WTC11 (cell line): Measurements from ENCODE around the gene ADRB1. TPM values are rescaled to one million over a fixed set of nuclear protein-coding genes. Genes with fewer than 3 reads are reported as not detected.

Source experiments
- ATAC-seq: fragments of 200-7000 bp; cut with Tn5 transposase; 2 replicates; pipeline ENCODE4 v1.10.0; 2021; ENCODE audit warnings: mild to moderate bottlenecking, moderate library complexity
- CTCF ChIA-PET: fragments of 300-600 bp; sonication (Branson Sonifier 250); formaldehyde crosslinking; loops from one replicate; lab custom pipeline; 2021; ENCODE audit warnings: antibody characterized with exemption; lab: Charles Lee
- POLR2A ChIA-PET: fragments of 350-600 bp; sonication (Branson Sonifier 250); formaldehyde crosslinking; loops from one replicate; lab custom pipeline; 2021; ENCODE audit warnings: antibody characterized with exemption; lab: Charles Lee
- DNase-seq: peaks from one replicate; pipeline ENCODE4 v3.0.0; 2021; ENCODE audit warnings: low spot score
- H3K27ac Mint-ChIP-seq: 2 replicates; pipeline ENCODE4 v1.8.0; 2021; ENCODE audit warnings: mixed read lengths
- H3K27me3 Mint-ChIP-seq: 2 replicates; pipeline ENCODE4 v1.8.0; 2021; ENCODE audit warnings: low read depth, mild to moderate bottlenecking, moderate library complexity, mixed read lengths
- H3K36me3 Mint-ChIP-seq: 2 replicates; pipeline ENCODE4 v1.8.0; 2021; ENCODE audit warnings: mixed read lengths
- H3K4me1 Mint-ChIP-seq: 2 replicates; pipeline ENCODE4 v1.8.0; 2022; ENCODE audit warnings: mixed read lengths
- H3K4me3 Mint-ChIP-seq: 2 replicates; pipeline ENCODE4 v1.8.0; 2021; ENCODE audit warnings: mild to moderate bottlenecking, moderate library complexity, mixed read lengths
- H3K9me3 Mint-ChIP-seq: 2 replicates; pipeline ENCODE4 v1.8.0; 2021; ENCODE audit warnings: mixed read lengths
- ELF4 ChIP-seq: sonication (generic); formaldehyde crosslinking; IDR thresholded peaks from 2 replicates; pipeline ENCODE4 v1.8.1; 2022; ENCODE audit warnings: low read depth, mild to moderate bottlenecking, moderate library complexity, missing genetic modification reagents
- ETV6 ChIP-seq: sonication (generic); formaldehyde crosslinking; IDR thresholded peaks from 2 replicates; pipeline ENCODE4 v1.8.1; 2022; ENCODE audit warnings: mild to moderate bottlenecking, missing genetic modification reagents
- GTF2I ChIP-seq: fragments of 250-450 bp; sonication (Bioruptor Pico); conservative IDR thresholded peaks from 2 replicates; pipeline ENCODE4 v1.4.0; 2021; ENCODE audit warnings: mild to moderate bottlenecking
- RORB ChIP-seq: fragments of 250-450 bp; sonication (Bioruptor Pico); IDR thresholded peaks from 2 replicates; pipeline ENCODE4 v1.9.0; 2021; ENCODE audit warnings: mild to moderate bottlenecking
- SOX15 ChIP-seq: fragments of 250-450 bp; sonication (Bioruptor Pico); IDR thresholded peaks from 2 replicates; pipeline ENCODE4 v1.9.0; 2021; ENCODE audit warnings: mild to moderate bottlenecking
- TP53 ChIP-seq: sonication (generic); formaldehyde crosslinking; IDR thresholded peaks from 2 replicates; pipeline ENCODE4 v1.8.1; 2023; ENCODE audit warnings: mild to moderate bottlenecking, missing genetic modification reagents
- ZNF138 ChIP-seq: sonication (generic); formaldehyde crosslinking; conservative IDR thresholded peaks from 2 replicates; pipeline ENCODE4 v1.8.1; 2022; ENCODE audit warnings: mild to moderate bottlenecking, moderate library complexity, missing genetic modification reagents
- ZNF317 ChIP-seq: sonication (generic); formaldehyde crosslinking; IDR thresholded peaks from 2 replicates; pipeline ENCODE4 v1.8.1; 2023; ENCODE audit warnings: low read depth, mild to moderate bottlenecking, moderate library complexity, missing genetic modification reagents, borderline replicate concordance
- ZNF671 ChIP-seq: fragments of 250-450 bp; sonication (Bioruptor Pico); IDR thresholded peaks from 2 replicates; pipeline ENCODE4 v1.8.0; 2021; ENCODE audit warnings: mild to moderate bottlenecking
- total RNA-seq: library from RNA; stranded (reverse); gene quantifications from 3 replicates; pipeline ENCODE4 v1.2.3, GENCODE V29; 2021
- TF ChIP-seq, protein P1 (sequence below): sonication (generic); formaldehyde crosslinking; IDR thresholded peaks from 2 replicates; pipeline ENCODE4 v1.8.0; 2022; ENCODE audit warnings: mild to moderate bottlenecking, missing genetic modification reagents
- TF ChIP-seq, protein P2 (sequence below): sonication (generic); formaldehyde crosslinking; IDR thresholded peaks from 2 replicates; pipeline ENCODE4 v1.8.1; 2023; ENCODE audit warnings: mild to moderate bottlenecking, missing genetic modification reagents
- TF ChIP-seq, protein P3 (sequence below): sonication (generic); formaldehyde crosslinking; IDR thresholded peaks from 2 replicates; pipeline ENCODE4 v1.8.0; 2022; ENCODE audit warnings: missing genetic modification reagents
- TF ChIP-seq, protein P4 (sequence below): sonication (generic); formaldehyde crosslinking; IDR thresholded peaks from 2 replicates; pipeline ENCODE4 v1.8.0; 2022; ENCODE audit warnings: mild to moderate bottlenecking, missing genetic modification reagents
- TF ChIP-seq, protein P5 (sequence below): sonication (generic); formaldehyde crosslinking; IDR thresholded peaks from 2 replicates; pipeline ENCODE4 v1.8.0; 2023; ENCODE audit warnings: missing genetic modification reagents
- TF ChIP-seq, protein P6 (sequence below): sonication (generic); formaldehyde crosslinking; IDR thresholded peaks from 2 replicates; pipeline ENCODE4 v1.8.1; 2022; ENCODE audit warnings: mild to moderate bottlenecking, missing genetic modification reagents, moderate library complexity, borderline replicate concordance
- TF ChIP-seq, protein P7 (sequence below): sonication (generic); formaldehyde crosslinking; IDR thresholded peaks from 2 replicates; pipeline ENCODE4 v1.8.1; 2022; ENCODE audit warnings: mild to moderate bottlenecking, moderate library complexity, missing genetic modification reagents
- TF ChIP-seq, protein P8 (sequence below): fragments of 250-450 bp; sonication (Bioruptor Pico); IDR thresholded peaks from 2 replicates; pipeline ENCODE4 v1.9.0; 2021; ENCODE audit warnings: mild to moderate bottlenecking

Gene ADRB1
- total RNA-seq, 1 experiment from 2014 or later: 0.35 TPM

DNA sequence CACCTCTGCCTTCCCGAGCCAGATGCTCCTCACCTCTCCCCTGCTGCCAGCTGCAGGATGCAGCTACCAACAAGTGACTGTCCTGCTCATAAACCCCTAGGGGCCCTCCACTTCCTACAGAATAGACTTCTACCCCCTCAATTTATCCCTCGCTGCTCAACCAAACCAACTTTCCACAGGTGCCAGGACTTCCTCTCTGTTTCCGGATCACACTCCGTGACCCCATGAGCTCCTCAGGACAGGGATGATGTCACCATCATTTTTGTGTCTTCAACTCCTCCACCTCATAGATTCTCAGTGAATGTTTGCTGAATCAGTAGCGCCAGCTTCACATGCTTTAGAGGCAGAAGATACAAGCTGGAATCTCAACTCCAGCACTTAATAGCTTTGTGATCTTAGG lies 25.8 kb upstream of the ADRB1 start:
- Mint-ChIP-seq H3K27me3 (no peaks in the 10 kb centered on the region; the same call in 1 of the 2 replicates), H3K36me3 (peaks cover 8% of the 10 kb centered on the region), H3K4me3 (no peak overlapping the region), H3K9me3 (peaks cover 18% of the 10 kb centered on the region), H3K4me1 (no peaks in the 10 kb centered on the region), H3K27ac (no peak overlapping the region)
- TF ChIP-seq GTF2I (CRISPR knock-in tag) (no peak), ELF4 (CRISPR knock-in tag) (no peak), ZNF317 (no peak), ZNF671 (CRISPR knock-in tag) (no peak), TP53 (CRISPR knock-in tag) (no peak), RORB (CRISPR knock-in tag) (no peak)
- ChIA-PET POLR2A (interaction anchor here (0.6 kb wide), 1 partner anchor 62 kb away, joined by 3 read pairs; no protein-coding TSS in a partner anchor), CTCF (no interaction called here)
- DNase-seq (no peak), ATAC-seq (no peak)

DNA sequence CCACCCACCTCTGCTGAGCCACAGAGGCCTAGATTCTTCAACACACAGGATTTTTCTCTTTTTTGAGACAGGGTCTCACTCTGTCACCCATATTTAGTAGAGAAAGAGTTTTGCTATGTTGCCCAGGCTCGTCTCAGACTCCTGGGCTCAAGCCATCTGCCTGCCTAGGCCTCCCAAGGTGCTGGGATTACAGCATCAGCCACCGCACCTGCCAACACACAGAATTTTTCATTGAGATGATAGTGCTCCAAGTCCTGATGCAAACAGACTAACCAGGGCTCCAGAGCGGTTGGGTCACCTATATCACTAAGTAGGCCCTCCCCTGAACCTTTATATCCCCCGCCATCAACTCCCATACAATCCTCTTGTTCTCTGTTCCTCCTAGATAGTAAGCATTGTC lies 24.4 kb upstream of the ADRB1 start:
- no peak for DNase-seq

DNA sequence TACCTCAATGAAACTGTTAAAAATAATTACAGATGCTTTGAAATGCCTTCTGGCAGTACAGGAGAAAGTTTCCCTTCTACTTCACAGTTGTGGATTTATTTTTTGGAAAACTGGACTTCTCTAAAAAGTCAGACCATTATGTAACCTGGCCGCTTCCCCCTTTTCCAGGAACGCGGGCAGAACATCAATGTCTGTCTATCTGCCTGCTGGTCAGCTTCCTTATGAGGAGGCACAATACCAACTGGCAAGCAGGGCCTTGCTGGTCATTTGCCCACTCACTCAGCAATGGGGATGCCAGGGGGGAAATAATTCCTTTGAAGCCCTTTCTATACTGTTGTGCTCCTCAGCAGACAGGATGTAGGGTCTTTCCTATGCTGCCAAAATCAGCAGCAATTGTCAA lies 22.5 kb upstream of the ADRB1 start:
- DNase-seq: no peak
- Mint-ChIP-seq H3K9me3 (peaks cover 5% of the 10 kb centered on the region), H3K27me3 (peaks cover 2% of the 10 kb centered on the region; the same call in 1 of the 2 replicates), H3K4me3 (no peak overlapping the region), H3K4me1 (peaks cover 6% of the 10 kb centered on the region; the same call in 1 of the 2 replicates), H3K27ac (no peak overlapping the region), H3K36me3 (no peaks in the 10 kb centered on the region)
- POLR2A ChIA-PET: no interaction called here
- no peak for ATAC-seq
- CTCF ChIA-PET: no interaction called here
- TF ChIP-seq SOX15 (CRISPR knock-in tag) (no peak), ZNF671 (CRISPR knock-in tag) (no peak), ZNF138 (CRISPR knock-in tag) (no peak)
- TF ChIP-seq, protein P1, sequence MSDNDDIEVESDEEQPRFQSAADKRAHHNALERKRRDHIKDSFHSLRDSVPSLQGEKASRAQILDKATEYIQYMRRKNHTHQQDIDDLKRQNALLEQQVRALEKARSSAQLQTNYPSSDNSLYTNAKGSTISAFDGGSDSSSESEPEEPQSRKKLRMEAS (CRISPR knock-in tag): no peak
- TF ChIP-seq, protein P2, sequence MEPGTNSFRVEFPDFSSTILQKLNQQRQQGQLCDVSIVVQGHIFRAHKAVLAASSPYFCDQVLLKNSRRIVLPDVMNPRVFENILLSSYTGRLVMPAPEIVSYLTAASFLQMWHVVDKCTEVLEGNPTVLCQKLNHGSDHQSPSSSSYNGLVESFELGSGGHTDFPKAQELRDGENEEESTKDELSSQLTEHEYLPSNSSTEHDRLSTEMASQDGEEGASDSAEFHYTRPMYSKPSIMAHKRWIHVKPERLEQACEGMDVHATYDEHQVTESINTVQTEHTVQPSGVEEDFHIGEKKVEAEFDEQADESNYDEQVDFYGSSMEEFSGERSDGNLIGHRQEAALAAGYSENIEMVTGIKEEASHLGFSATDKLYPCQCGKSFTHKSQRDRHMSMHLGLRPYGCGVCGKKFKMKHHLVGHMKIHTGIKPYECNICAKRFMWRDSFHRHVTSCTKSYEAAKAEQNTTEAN (CRISPR knock-in tag): no peak
- TF ChIP-seq, protein P3, sequence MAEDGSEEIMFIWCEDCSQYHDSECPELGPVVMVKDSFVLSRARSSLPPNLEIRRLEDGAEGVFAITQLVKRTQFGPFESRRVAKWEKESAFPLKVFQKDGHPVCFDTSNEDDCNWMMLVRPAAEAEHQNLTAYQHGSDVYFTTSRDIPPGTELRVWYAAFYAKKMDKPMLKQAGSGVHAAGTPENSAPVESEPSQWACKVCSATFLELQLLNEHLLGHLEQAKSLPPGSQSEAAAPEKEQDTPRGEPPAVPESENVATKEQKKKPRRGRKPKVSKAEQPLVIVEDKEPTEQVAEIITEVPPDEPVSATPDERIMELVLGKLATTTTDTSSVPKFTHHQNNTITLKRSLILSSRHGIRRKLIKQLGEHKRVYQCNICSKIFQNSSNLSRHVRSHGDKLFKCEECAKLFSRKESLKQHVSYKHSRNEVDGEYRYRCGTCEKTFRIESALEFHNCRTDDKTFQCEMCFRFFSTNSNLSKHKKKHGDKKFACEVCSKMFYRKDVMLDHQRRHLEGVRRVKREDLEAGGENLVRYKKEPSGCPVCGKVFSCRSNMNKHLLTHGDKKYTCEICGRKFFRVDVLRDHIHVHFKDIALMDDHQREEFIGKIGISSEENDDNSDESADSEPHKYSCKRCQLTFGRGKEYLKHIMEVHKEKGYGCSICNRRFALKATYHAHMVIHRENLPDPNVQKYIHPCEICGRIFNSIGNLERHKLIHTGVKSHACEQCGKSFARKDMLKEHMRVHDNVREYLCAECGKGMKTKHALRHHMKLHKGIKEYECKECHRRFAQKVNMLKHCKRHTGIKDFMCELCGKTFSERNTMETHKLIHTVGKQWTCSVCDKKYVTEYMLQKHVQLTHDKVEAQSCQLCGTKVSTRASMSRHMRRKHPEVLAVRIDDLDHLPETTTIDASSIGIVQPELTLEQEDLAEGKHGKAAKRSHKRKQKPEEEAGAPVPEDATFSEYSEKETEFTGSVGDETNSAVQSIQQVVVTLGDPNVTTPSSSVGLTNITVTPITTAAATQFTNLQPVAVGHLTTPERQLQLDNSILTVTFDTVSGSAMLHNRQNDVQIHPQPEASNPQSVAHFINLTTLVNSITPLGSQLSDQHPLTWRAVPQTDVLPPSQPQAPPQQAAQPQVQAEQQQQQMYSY (CRISPR knock-in tag): no peak
- TF ChIP-seq, protein P4, sequence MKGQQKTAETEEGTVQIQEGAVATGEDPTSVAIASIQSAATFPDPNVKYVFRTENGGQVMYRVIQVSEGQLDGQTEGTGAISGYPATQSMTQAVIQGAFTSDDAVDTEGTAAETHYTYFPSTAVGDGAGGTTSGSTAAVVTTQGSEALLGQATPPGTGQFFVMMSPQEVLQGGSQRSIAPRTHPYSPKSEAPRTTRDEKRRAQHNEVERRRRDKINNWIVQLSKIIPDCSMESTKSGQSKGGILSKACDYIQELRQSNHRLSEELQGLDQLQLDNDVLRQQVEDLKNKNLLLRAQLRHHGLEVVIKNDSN (CRISPR knock-in tag): no peak
- TF ChIP-seq, protein P5, sequence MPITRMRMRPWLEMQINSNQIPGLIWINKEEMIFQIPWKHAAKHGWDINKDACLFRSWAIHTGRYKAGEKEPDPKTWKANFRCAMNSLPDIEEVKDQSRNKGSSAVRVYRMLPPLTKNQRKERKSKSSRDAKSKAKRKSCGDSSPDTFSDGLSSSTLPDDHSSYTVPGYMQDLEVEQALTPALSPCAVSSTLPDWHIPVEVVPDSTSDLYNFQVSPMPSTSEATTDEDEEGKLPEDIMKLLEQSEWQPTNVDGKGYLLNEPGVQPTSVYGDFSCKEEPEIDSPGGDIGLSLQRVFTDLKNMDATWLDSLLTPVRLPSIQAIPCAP: no peak

More for the DNA sequence above, 24.4 kb upstream of the ADRB1 start:
- no peaks in the 10 kb centered on the region for H3K4me1 Mint-ChIP-seq
- POLR2A ChIA-PET: no interaction called here
- no peaks in the 10 kb centered on the region; the same call in 1 of the 2 replicates for H3K27me3 Mint-ChIP-seq
- H3K9me3 Mint-ChIP-seq: peaks cover 18% of the 10 kb centered on the region
- peaks cover 8% of the 10 kb centered on the region for H3K36me3 Mint-ChIP-seq
- H3K4me3 Mint-ChIP-seq: no peak overlapping the region
- no peak overlapping the region for H3K27ac Mint-ChIP-seq
- TF ChIP-seq, protein P4 (CRISPR knock-in tag): no peak
- TF ChIP-seq ELF4 (CRISPR knock-in tag): no peak
- TF ChIP-seq GTF2I (CRISPR knock-in tag): no peak
- TF ChIP-seq ZNF671 (CRISPR knock-in tag): no peak
- TF ChIP-seq, protein P6, sequence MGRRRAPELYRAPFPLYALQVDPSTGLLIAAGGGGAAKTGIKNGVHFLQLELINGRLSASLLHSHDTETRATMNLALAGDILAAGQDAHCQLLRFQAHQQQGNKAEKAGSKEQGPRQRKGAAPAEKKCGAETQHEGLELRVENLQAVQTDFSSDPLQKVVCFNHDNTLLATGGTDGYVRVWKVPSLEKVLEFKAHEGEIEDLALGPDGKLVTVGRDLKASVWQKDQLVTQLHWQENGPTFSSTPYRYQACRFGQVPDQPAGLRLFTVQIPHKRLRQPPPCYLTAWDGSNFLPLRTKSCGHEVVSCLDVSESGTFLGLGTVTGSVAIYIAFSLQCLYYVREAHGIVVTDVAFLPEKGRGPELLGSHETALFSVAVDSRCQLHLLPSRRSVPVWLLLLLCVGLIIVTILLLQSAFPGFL (CRISPR knock-in tag): no peak
- TF ChIP-seq, protein P7, sequence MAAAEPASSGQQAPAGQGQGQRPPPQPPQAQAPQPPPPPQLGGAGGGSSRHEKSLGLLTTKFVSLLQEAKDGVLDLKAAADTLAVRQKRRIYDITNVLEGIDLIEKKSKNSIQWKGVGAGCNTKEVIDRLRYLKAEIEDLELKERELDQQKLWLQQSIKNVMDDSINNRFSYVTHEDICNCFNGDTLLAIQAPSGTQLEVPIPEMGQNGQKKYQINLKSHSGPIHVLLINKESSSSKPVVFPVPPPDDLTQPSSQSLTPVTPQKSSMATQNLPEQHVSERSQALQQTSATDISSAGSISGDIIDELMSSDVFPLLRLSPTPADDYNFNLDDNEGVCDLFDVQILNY (CRISPR knock-in tag): no peak
- no peak for TF ChIP-seq ETV6
- TF ChIP-seq, protein P8, sequence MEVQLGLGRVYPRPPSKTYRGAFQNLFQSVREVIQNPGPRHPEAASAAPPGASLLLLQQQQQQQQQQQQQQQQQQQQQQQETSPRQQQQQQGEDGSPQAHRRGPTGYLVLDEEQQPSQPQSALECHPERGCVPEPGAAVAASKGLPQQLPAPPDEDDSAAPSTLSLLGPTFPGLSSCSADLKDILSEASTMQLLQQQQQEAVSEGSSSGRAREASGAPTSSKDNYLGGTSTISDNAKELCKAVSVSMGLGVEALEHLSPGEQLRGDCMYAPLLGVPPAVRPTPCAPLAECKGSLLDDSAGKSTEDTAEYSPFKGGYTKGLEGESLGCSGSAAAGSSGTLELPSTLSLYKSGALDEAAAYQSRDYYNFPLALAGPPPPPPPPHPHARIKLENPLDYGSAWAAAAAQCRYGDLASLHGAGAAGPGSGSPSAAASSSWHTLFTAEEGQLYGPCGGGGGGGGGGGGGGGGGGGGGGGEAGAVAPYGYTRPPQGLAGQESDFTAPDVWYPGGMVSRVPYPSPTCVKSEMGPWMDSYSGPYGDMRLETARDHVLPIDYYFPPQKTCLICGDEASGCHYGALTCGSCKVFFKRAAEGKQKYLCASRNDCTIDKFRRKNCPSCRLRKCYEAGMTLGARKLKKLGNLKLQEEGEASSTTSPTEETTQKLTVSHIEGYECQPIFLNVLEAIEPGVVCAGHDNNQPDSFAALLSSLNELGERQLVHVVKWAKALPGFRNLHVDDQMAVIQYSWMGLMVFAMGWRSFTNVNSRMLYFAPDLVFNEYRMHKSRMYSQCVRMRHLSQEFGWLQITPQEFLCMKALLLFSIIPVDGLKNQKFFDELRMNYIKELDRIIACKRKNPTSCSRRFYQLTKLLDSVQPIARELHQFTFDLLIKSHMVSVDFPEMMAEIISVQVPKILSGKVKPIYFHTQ (CRISPR knock-in tag): no peak
- TF ChIP-seq, all 79 proteins: peak for 0
- no peak for ATAC-seq
- CTCF ChIA-PET: no interaction called here
